Neural cell (in vitro differentiated cells): ENCODE measurements around the gene ALDH3A2. TPM values are rescaled to one million over a fixed set of nuclear protein-coding genes. Genes with fewer than 3 reads are reported as not detected.

Source experiments
- H2AFZ ChIP-seq: fragments of 200-600, 300-800 bp; sonication (generic), shearing (Covaris generic); 2 replicates; pipeline ENCODE4 v1.6.0; 2014; ENCODE audit warnings: low read depth, mild to moderate bottlenecking, antibody characterized with exemption, low read length, moderate library complexity
- H3F3A ChIP-seq: fragments of 200-600 bp; shearing (Covaris generic); 2 replicates; pipeline ENCODE4 v1.6.1; 2016; ENCODE audit warnings: mild to moderate bottlenecking, moderate library complexity, mixed read lengths, antibody characterized with exemption, low read length; ENCODE audit not compliant: insufficient read depth, poor library complexity, severe bottlenecking
- H3K27ac ChIP-seq: fragments of 200-600, 300-800 bp; sonication (generic), shearing (Covaris generic); 2 replicates; pipeline ENCODE4 v1.5.1; 2014; ENCODE audit warnings: mild to moderate bottlenecking, low read length, moderate library complexity
- H3K27me3 ChIP-seq: fragments of 300-800, 200-600 bp; sonication (generic), shearing (Covaris generic); 2 replicates; pipeline ENCODE4 v1.6.0; 2014; ENCODE audit warnings: mild to moderate bottlenecking, low read depth, low read length, moderate library complexity; ENCODE audit not compliant: insufficient read depth
- H3K36me3 ChIP-seq: fragments of 300-800, 200-600 bp; sonication (generic), shearing (Covaris generic); 2 replicates; pipeline ENCODE4 v1.5.1; 2014; ENCODE audit warnings: mild to moderate bottlenecking, antibody characterized with exemption, low read length, moderate library complexity; ENCODE audit not compliant: insufficient read depth
- H3K4me2 ChIP-seq: fragments of 300-800, 200-600 bp; sonication (generic), shearing (Covaris generic); 2 replicates; pipeline ENCODE4 v1.6.0; 2014; ENCODE audit warnings: mild to moderate bottlenecking, low read length
- H3K4me3 ChIP-seq: fragments of 300-800, 200-600 bp; sonication (generic), shearing (Covaris generic); 2 replicates; pipeline ENCODE4 v1.5.1; 2014; ENCODE audit warnings: mild to moderate bottlenecking, low read length, moderate library complexity
- H3K79me2 ChIP-seq: fragments of 200-600 bp; shearing (Covaris generic); replicated peaks from 2 replicates; pipeline ENCODE4 v1.6.0; 2014; ENCODE audit warnings: mild to moderate bottlenecking, low read length, moderate library complexity; ENCODE audit not compliant: insufficient read depth
- H3K9ac ChIP-seq: fragments of 300-800, 200-600 bp; sonication (generic), shearing (Covaris generic); 2 replicates; pipeline ENCODE4 v1.6.1; 2016; ENCODE audit warnings: mild to moderate bottlenecking, low read length, mixed read lengths
- H3K9me2 ChIP-seq: fragments of 200-600 bp; shearing (Covaris generic); 2 replicates; pipeline ENCODE4 v1.6.1; 2016; ENCODE audit warnings: mild to moderate bottlenecking, low read length, mixed read lengths; ENCODE audit not compliant: insufficient read depth
- H3K9me3 ChIP-seq: fragments of 200-600, 300-800 bp; sonication (generic), shearing (Covaris generic); 2 replicates; pipeline ENCODE4 v1.6.1; 2016; ENCODE audit warnings: mild to moderate bottlenecking, mixed run types, low read length, moderate library complexity, mixed read lengths
- H4K20me1 ChIP-seq: fragments of 200-600 bp; shearing (Covaris generic); 2 replicates; pipeline ENCODE4 v1.6.1; 2016; ENCODE audit warnings: mild to moderate bottlenecking, mixed run types; ENCODE audit not compliant: insufficient read depth
- CTCF ChIP-seq: fragments of 450-650 bp; IDR thresholded peaks from 2 replicates; pipeline ENCODE4 v1.5.1; 2014; ENCODE audit warnings: antibody characterized with exemption, mild to moderate bottlenecking, moderate library complexity; ENCODE audit not compliant: poor library complexity, severe bottlenecking
- EP300 ChIP-seq: fragments of 450-650 bp; conservative IDR thresholded peaks from 2 replicates; pipeline ENCODE4 v1.6.1; 2014; ENCODE audit warnings: antibody characterized with exemption, mild to moderate bottlenecking, moderate library complexity; ENCODE audit not compliant: poor library complexity, severe bottlenecking
- EZH2 ChIP-seq: fragments of 200-600, 300-800 bp; shearing (Covaris generic), sonication (generic); IDR thresholded peaks from 2 replicates; pipeline ENCODE4 v1.6.1; 2014; ENCODE audit warnings: antibody characterized with exemption, low read length, borderline replicate concordance, mild to moderate bottlenecking; ENCODE audit not compliant: insufficient read depth, poor library complexity, severe bottlenecking
- MXI1 ChIP-seq: fragments of 450-650 bp; conservative IDR thresholded peaks from 2 replicates; pipeline ENCODE4 v1.6.1; 2014; ENCODE audit warnings: antibody characterized with exemption, mild to moderate bottlenecking; ENCODE audit not compliant: poor library complexity, severe bottlenecking
- POLR2AphosphoS5 ChIP-seq: IDR thresholded peaks from 2 replicates; pipeline ENCODE4 v1.6.1; 2012
- RAD21 ChIP-seq: fragments of 450-650 bp; conservative IDR thresholded peaks from 2 replicates; pipeline ENCODE4 v1.6.1; 2014; ENCODE audit warnings: antibody characterized with exemption, mild to moderate bottlenecking, moderate library complexity
- REST ChIP-seq: IDR thresholded peaks from 2 replicates; pipeline ENCODE4 v1.6.1; 2012; ENCODE audit warnings: borderline replicate concordance
- SMC3 ChIP-seq: fragments of 450-650 bp; conservative IDR thresholded peaks from 2 replicates; pipeline ENCODE4 v1.6.1; 2014; ENCODE audit warnings: antibody characterized with exemption, mild to moderate bottlenecking, moderate library complexity; ENCODE audit not compliant: poor library complexity
- TAF1 ChIP-seq: IDR thresholded peaks from 2 replicates; pipeline ENCODE4 v1.6.1; 2012; ENCODE audit warnings: low read depth
- polyA plus RNA-seq: library from polyadenylated mRNA; depleted of rRNA; stranded (reverse); fragments of >200 nt; gene quantifications from 2 replicates; pipeline ENCODE4 v1.2.3, GENCODE V29; 2014

Gene ALDH3A2
- polyA plus RNA-seq, 1 donor from 2014 or later: 51.2 TPM

GRCh38 chr17:19718613-19719354 is 70.2 kb downstream of the ALDH3A2 start:
- no peak overlapping the region for H3K4me3 ChIP-seq
- H3K27ac ChIP-seq: no peak overlapping the region
- no peaks in the 10 kb centered on the region for H3K79me2 ChIP-seq
- H4K20me1 ChIP-seq: no peaks in the 10 kb centered on the region
- H3K36me3 ChIP-seq: no peaks in the 10 kb centered on the region
- no peaks in the 10 kb centered on the region for H3K9me3 ChIP-seq
- no peak overlapping the region for H3K4me2 ChIP-seq
- no peak for TF ChIP-seq SMC3
- no peaks in the 10 kb centered on the region for H3F3A ChIP-seq
- H2AFZ ChIP-seq: no peak overlapping the region
- H3K9me2 ChIP-seq: no peaks in the 10 kb centered on the region
- H3K27me3 ChIP-seq: no peaks in the 10 kb centered on the region
- no peak overlapping the region for H3K9ac ChIP-seq

- Histone ChIP-seq H2AFZ (no peak overlapping the region), H3F3A (no peaks in the 10 kb centered on the region), H3K79me2 (no peaks in the 10 kb centered on the region), H3K36me3 (no peaks in the 10 kb centered on the region), H3K27me3 (no peaks in the 10 kb centered on the region), H3K9me3 (no peaks in the 10 kb centered on the region), H3K4me2 (no peak overlapping the region), H4K20me1 (no peaks in the 10 kb centered on the region), H3K27ac (no peak overlapping the region), H3K9ac (no peak overlapping the region), H3K9me2 (no peaks in the 10 kb centered on the region), H3K4me3 (no peak overlapping the region)
- TF ChIP-seq CTCF (no peak), MXI1 (no peak), POLR2AphosphoS5 (no peak), EP300 (no peak), SMC3 (no peak), RAD21 (no peak), EZH2 (no peak), TAF1 (no peak), REST (no peak)
Observed at GRCh38 chr17:19719355-19720209, 71.0 kb downstream of the ALDH3A2 start.
